GM08714 (cell line): Measurements from ENCODE around the gene DVL1.
A peak's percentile ranks its signal among the peaks of the same experiment; 100 is the strongest.
"Not testable (repeated sequence)": the region's sequence is repeated elsewhere in the genome, so short reads cannot be mapped to it uniquely, and the experiment has no call there.

Experiments used
- H3K4me3 ChIP-seq: fragments of 200-500 bp; sonication (Bioruptor generic); 2 replicates; pipeline ENCODE4 v1.5.1; 2014; ENCODE audit warnings: mild to moderate bottlenecking, low read length, inconsistent platforms
- ZNF274 ChIP-seq: IDR thresholded peaks from 2 replicates; pipeline ENCODE4 v1.6.1; 2012; ENCODE audit warnings: mild to moderate bottlenecking, low read depth, low read length

Gene DVL1

DNA sequence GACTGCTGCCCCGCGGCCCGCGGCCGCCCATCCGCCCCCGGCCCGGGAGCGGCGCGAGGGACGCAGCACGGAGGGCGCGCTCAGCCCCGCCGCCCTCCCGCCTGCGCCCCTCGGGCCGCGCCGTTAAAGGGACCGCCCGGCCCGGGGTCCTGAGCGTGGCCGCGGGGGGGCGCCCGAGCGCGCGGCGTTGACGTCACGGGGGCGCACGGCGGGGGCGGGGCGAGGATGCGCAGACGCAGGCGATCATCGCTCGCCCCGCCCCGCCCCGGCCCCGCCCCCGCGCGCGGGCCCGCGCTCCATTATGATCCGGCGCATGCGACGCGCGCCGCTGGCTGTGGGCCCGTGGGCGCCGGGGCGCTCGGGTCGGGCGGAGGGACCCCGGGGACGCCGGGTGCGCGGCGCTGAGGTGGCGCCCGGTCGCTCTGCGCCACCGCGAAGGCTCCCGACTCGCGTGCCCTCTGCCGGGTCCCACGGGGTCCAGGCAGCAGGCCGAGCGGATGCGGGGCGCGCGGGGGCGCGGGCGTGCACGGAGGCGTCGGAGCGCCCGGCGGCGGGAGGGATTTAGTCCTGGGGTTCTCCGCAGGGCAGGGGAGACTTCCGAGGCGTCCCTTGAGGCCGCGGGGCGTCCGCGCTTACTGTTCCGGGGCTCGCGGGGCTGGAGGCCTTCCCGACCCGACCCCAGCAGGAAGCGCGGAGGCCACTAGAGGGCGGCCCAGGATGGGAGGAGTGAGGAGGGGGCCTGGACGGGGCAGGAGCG lies at the start of gene DVL1:
DVL1 (minus strand) TSS at position 163 of the 757 bp plus-strand sequence. CDS start 353 bp downstream, outside the sequence.
- H3K4me3 ChIP-seq, result peak within 1 kb of the TSS; percentile 89
- TF ChIP-seq ZNF274, result no peak

DNA sequence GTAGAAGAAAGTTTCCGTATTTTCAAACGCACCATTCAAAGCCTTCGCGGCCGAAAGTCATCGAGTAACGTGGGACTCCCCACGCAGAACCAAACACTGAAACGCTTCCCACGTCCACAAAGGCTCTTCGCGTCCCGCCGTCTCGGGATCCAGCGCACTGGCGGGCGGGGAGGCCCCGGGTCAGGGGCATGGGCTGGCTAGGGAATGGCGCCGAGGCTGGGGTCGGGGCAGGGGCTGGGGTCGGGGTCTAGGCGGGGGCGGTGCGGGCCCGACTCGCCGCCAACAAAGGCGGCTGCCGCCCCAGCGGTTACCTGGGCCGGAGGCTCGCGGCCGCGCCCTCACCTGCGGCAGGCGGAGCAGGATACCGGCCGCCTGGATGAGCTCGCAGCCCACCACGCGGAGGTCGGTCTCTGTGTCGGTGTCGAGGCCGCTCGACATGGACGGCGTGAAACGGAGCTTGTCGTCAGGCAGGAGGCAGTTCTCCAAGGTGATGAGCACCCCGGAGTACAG lies 49.5 kb upstream of the DVL1 start:
- TF ChIP-seq ZNF274, result no peak
- peak overlapping the region; percentile 93 for H3K4me3 ChIP-seq

DNA sequence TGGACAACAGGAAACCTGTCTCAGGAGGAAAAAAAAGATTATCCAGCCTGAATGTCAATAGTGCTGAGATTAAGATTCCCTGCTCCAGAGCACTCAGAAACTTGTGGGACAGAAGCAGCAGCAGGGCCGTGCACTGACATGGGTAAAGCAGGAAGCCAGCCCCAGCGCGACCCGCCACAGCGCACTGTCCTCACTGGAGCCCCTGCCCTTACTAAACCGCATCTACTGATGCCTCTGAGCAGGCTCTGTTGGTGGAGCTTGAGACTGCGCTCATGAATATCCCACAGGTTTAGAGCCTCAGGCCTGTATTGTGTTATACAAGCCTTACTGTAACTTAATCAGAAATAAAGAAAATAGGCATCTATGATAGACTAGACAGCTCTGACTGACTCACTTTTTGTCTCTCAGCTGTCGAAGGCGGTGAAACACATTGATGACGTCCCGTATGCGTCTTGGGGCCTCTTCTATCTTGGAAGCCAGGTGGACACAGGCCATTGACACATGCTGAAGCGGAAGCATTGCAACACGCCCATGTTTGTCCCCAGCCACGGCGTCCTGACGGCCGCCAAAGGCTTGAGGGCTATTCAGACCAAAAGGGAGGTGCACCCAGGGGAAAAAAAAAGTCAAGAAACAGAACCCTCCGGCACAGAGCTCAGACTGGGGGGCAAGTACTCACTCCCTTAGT lies 48.8 kb upstream of the DVL1 start:
- peak overlapping the region; percentile 93 for H3K4me3 ChIP-seq
- no peak for TF ChIP-seq ZNF274

DNA sequence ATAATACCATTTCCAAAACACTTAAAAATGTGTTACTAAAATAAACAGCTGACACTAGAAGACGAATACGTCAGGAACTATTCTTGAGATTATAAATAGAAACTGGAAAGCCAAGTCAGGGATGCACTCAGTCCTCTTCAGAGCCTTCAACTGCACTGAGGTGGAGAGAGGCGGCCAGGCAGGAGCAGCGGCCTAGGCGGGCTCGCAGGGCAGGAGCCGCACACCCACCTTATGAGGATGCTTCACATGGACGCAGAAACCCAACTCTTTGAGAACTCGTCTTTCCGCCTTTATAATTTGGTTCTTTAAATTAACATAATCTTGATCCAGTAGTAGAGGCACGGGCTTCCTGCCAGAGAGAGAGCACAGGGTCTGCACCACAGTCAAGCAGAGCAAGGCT lies 45.9 kb upstream of the DVL1 start:
- H3K4me3 ChIP-seq, result no peak overlapping the region
- TF ChIP-seq ZNF274, result no peak

DNA sequence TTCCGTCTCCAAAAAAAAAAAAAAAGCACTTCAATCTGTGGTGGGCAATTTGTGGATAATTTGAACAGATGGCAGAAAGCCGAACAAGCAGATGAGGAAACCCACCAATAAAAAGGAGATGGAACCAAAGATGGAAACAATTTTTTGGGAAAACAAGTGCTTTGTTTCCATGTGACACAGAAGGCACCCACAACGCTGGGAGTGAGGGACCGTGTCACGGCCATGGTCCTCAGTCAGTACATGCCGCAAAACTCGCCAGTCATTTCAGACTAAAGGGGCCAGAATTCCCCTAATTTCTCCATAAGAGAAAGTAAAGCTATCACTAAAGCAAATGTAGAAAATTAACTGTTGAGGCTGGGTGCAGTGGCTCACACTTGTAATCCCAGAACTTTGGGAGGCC lies 44.9 kb upstream of the DVL1 start:
- H3K4me3 ChIP-seq, result no peak overlapping the region
- TF ChIP-seq ZNF274, result no peak

DNA sequence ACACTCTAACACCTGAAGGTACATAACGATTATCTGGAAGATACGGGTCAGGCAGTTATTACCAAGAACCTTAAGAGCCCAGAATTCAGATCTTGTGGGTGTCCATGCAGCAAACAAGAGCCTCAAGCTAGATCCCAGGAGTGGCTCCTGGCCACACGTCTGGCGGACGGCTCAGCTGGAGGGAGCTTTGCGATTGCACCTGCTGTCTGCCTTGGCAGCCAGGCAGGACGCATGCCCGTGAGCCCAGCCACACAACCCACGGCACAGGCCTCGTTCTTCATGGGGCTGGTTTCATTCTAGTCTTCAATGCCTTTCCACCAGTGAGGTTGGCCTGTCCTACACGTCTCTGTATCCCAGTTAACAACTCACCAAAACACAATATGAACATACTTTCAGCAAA lies 44.2 kb upstream of the DVL1 start:
- no peak for TF ChIP-seq ZNF274
- no peak overlapping the region for H3K4me3 ChIP-seq

DNA sequence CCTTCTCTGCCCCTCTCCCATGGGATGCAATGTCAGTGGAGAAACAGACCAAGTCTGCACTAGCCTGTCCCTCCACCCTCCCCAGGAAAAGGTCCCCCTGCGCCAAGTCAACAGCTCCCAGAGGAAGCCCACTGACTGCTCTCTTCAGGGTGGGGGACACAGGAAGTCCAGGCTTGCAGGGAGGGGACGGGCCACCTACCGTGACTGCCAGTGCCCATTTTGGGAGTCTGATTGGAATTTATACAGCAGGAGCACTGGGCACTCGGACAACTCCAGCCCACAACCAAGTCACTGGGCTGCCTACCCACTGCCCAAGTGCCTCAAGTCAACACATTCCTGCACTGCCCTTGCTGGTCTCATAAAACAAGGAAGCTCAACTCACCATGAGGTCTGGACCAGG lies 43.8 kb upstream of the DVL1 start:
- no peak for TF ChIP-seq ZNF274

DNA sequence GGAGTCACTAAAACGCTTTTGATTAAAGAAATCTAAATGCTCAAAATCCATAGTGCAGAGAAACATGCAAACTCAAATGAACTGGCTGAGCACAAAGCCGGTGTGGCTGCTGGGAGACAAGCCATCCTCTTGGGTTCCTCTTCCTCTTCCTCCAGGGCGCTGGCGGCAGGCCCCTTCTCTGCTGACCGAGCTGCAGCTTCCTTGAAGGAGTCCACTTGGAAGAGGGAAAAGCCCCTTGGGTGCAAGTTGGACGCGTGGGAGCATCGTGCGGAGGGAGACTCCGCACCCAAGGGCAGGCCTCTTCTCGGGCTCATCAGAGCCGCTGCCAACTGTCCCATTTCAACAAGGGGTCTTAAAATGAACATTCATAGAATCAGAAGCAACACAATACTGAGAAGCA lies 42.0 kb upstream of the DVL1 start:
- no peak overlapping the region for H3K4me3 ChIP-seq
- no peak for TF ChIP-seq ZNF274

More for the DNA sequence above, 43.8 kb upstream of the DVL1 start:
- no peak overlapping the region for H3K4me3 ChIP-seq

DNA sequence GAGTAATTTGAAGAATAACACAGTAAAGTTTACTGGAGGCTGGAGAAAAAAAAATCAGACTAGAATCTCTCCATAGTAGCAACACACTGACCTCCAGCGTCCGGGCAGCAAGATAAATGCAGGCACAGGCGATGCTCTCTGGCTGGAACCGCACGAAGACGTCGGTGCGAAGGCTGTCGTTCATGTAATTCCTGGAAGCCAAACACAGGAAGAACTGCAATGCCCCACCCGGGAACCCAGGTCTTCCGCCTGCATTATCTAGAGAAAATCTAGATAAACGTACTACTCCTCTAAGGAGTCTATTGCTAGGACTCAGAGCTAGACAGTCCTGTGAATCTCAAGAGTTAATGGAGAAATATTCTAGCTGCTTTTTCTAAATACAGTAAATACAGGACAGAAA lies 41.5 kb upstream of the DVL1 start:
- TF ChIP-seq ZNF274, result no peak
- no peak overlapping the region for H3K4me3 ChIP-seq

DNA sequence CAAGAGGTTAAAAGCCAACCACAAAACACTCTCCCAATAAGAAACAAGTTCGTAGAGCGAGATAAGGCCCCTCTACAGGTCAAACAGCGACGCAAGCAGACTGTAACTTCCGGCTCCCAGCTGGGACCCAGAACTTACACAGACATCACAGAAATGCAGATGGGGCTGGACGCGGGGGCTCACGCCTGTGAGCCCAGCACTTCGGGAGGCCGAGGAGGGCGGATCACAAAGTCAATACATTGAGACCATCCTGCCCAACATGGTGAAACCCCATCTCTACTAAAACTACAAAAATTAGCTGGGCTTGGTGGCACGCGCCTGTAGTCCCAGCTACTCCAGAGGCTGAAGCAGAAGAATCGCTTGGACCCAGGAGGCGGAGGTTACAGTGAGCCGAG lies 38.9 kb upstream of the DVL1 start:
- H3K4me3 ChIP-seq, result no peak overlapping the region
- TF ChIP-seq ZNF274, result no peak

DNA sequence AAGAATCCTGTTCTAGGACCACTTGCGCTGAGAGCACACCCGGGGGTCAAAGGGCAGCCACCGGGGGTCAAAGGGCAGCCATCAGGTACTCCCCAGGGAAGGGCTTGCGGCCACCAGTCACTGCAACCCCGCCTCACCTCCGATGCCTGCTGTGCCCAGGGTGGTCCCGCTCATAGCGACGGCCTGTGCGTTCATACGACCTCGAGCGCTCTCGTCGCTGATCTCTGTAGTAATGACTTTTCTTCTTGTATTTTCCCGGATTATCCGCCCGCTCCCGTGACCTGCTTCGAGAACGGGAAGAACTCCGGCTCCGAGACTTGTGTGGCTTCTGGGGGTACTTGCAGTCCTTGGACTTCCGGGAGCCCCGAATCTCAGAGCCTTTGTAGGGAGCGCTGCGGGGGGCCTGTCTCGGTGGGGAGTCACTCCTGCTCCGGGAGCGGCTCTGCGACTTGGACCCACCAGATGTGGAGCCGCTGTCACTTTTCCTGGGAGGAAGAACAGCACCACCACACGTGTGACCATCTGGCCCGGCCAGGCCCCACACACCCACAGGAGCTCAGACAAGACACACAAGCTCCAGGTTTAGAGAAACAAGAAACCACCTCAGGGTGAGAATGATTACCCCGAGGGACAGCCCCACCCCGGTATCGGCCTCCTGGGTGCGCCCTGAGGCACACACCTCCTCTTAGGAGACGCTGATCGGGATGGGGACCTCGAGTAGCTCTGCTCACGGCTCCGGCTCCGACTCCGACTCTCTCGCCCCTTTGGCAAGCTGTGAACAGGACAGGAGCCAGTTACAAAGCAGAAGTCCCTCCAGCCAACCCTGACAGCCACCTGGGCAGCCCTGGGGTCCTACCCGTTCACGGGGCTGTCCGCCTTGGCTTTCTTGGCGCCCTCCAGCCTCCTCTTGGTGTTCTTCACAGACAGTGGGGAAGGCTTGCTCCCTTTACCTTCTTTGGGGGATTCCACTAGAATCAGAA lies 38.2 kb upstream of the DVL1 start:
- no peak for TF ChIP-seq ZNF274
- H3K4me3 ChIP-seq, result no peak overlapping the region

DNA sequence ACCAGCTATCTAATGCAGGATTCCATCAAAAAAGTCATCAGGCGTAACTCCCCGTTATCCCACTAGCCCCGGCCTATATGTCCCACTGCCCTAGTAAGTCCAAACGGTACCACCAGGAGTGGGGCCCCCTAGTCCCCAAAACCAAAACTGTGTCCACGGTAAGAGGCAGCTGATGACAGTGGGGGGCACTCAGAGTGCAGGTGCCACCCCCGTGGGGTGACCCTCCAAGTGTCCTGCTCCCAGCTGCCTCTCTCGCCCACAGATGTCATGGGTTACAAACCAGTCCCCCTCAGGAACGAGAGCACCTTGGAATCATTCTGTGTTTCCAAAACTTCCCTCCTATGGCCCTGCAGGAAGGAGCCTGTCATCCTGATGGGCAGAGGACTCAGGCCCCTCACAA lies 36.7 kb upstream of the DVL1 start:
- H3K4me3 ChIP-seq, result no peak overlapping the region
- no peak for TF ChIP-seq ZNF274

DNA sequence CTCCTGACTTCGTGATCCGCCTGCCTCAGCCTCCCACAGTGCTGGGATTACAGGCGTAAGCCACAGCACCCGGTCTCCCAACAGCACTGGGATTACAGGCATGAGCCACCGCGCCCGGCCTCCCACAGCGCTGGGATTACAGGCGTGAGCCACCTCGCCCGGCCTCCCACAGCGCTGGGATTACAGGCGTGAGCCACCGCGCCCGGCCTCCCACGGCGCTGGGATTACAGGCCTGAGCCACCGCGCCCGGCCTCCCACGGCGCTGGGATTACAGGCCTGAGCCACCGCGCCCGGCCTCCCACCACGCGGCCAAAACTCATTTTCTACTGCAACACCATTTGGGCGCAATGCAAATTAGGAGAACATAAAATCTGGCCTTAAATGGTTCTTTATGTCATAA lies 36.1 kb upstream of the DVL1 start:
- H3K4me3 ChIP-seq, result not testable (repeated sequence)

DNA sequence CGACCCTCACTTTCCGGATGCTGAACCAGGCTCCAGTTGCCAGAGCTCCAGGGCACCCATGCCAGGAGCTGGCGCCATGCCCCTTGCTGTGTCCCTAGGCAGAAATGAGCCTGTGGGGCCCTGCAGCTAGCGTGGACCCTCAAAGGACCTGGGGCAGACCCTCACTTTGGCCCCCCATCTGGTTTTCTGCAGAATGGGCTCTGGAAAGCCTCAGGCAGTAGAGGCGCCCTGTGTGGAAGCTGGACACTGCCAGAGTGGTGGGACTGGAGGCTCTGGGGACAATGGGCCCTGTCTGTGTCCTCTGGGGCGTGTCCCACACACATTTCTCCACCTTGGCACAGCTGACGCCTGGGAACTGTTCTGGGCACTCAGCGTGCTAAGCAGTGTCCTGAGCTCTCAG lies 32.1 kb upstream of the DVL1 start:
- TF ChIP-seq ZNF274, result no peak
- no peak overlapping the region for H3K4me3 ChIP-seq
